B cell (primary cell): ENCODE results near the gene RCC1. TPM values are rescaled to one million over a fixed set of nuclear protein-coding genes. Genes with fewer than 3 reads are reported as not detected.

Source experiments
- ATAC-seq: fragments of 200-7000 bp; cut with Tn5 transposase; one replicate; pipeline ENCODE4 v1.10.0; 2021; ENCODE audit warnings: low read depth, mild to moderate bottlenecking, moderate number of reproducible peaks, moderate library complexity
- CTCF ChIA-PET: fragments of 350-600 bp; sonication (Branson Sonifier 250); formaldehyde crosslinking; loops from one replicate; lab custom pipeline; 2021; ENCODE audit warnings: antibody characterized with exemption, inconsistent platforms; lab: Charles Lee
- POLR2A ChIA-PET: fragments of 350-600 bp; sonication (Branson Sonifier 250); formaldehyde crosslinking; loops from one replicate; lab custom pipeline; 2021; ENCODE audit warnings: antibody characterized with exemption; lab: Charles Lee
- DNase-seq: peaks from one replicate; pipeline ENCODE4 v3.0.0; 2013
- H2AFZ ChIP-seq: 2 replicates; pipeline ENCODE4 v1.6.1; 2012; ENCODE audit warnings: mild to moderate bottlenecking, low read depth, low read length; ENCODE audit not compliant: insufficient read depth, poor library complexity, severe bottlenecking
- H3K27ac ChIP-seq, 2 donors: 1 replicate in 1 of 2; 2 replicates in 1 of 2; pipeline ENCODE4 v1.5.1; 2012 to 2013; ENCODE audit warnings: low read length in 2 of 2, mild to moderate bottlenecking in 2 of 2, moderate library complexity in 1 of 2
- H3K27me3 ChIP-seq, 4 experiments: fragments of 200-600 bp in 1 of 4; sonication (generic) in 1 of 4; replicated peaks in 1 of 4; 1 replicate in 2 of 4; 2 replicates in 2 of 4; pipeline versions ENCODE4 v1.6.1 to v1.7.0; 2013 to 2016; ENCODE audit warnings: low read length in 3 of 4, mild to moderate bottlenecking in 2 of 4, mixed read lengths in 1 of 4, moderate library complexity in 1 of 4; ENCODE audit not compliant: insufficient read depth in 4 of 4, control insufficient read depth in 3 of 4; ENCODE audit errors: control extremely low read depth in 1 of 4
- H3K36me3 ChIP-seq, 2 experiments: replicated peaks in 1 of 2; 1 replicate in 1 of 2; 2 replicates in 1 of 2; pipeline versions ENCODE4 v1.6.1 to v1.7.1; 2013; ENCODE audit warnings: low read length in 1 of 2; ENCODE audit not compliant: insufficient read depth in 2 of 2, control insufficient read depth in 1 of 2; ENCODE audit errors: control extremely low read depth in 1 of 2, extremely low read depth in 1 of 2
- H3K4me1 ChIP-seq, 2 donors: fragments of 200-600 bp in 1 of 2; sonication (generic) in 1 of 2; 1 replicate in 1 of 2; 2 replicates in 1 of 2; pipeline versions ENCODE4 v1.5.1 to v1.6.1; 2013 to 2017; ENCODE audit warnings: low read length in 2 of 2; ENCODE audit not compliant: control insufficient read depth in 2 of 2, insufficient read depth in 2 of 2
- H3K4me2 ChIP-seq: replicated peaks from 2 replicates; pipeline ENCODE3; 2012; ENCODE audit warnings: mild to moderate bottlenecking, low read depth, low read length; ENCODE audit not compliant: poor library complexity, severe bottlenecking
- H3K4me3 ChIP-seq, 5 experiments: fragments of 200-600 bp in 1 of 5; sonication (generic) in 1 of 5; 1 replicate in 3 of 5; 2 replicates in 2 of 5; pipeline versions ENCODE4 v1.5.1 to v1.7.0; 2011 to 2016; ENCODE audit warnings: low read length in 4 of 5, mild to moderate bottlenecking in 4 of 5, low read depth in 2 of 5, control low read depth in 1 of 5, moderate library complexity in 1 of 5; ENCODE audit not compliant: insufficient read depth in 1 of 5; ENCODE audit errors: control extremely low read depth in 1 of 5, extremely low read depth in 1 of 5
- H3K79me2 ChIP-seq: fragments of 200-600 bp; sonication (generic); one replicate; pipeline ENCODE4 v1.6.0; 2016; ENCODE audit warnings: low read length; ENCODE audit not compliant: control insufficient read depth, insufficient read depth
- H3K9ac ChIP-seq: fragments of 200-600 bp; sonication (generic); 2 replicates; pipeline ENCODE4 v1.6.1; 2017; ENCODE audit warnings: mild to moderate bottlenecking, low read length, moderate library complexity
- H3K9me3 ChIP-seq, 3 donors: one replicate each; pipeline versions ENCODE4 v1.6.1 to v1.7.1; 2013; ENCODE audit warnings: low read length in 2 of 3; ENCODE audit not compliant: control insufficient read depth in 2 of 3, insufficient read depth in 1 of 3; ENCODE audit errors: control extremely low read depth in 1 of 3
- H4K20me1 ChIP-seq: 2 replicates; pipeline ENCODE4 v1.6.0; 2012; ENCODE audit warnings: mild to moderate bottlenecking, low read length; ENCODE audit not compliant: insufficient read depth, control insufficient read depth, poor library complexity, severe bottlenecking
- H3K27ac Mint-ChIP-seq: one replicate; pipeline ENCODE4 v1.8.0; 2021; ENCODE audit warnings: mixed read lengths
- H3K27me3 Mint-ChIP-seq: one replicate; pipeline ENCODE4 v1.8.0; 2021; ENCODE audit warnings: mixed read lengths
- H3K4me1 Mint-ChIP-seq: one replicate; pipeline ENCODE4 v1.8.0; 2021; ENCODE audit warnings: mixed read lengths
- H3K4me3 Mint-ChIP-seq: one replicate; pipeline ENCODE4 v1.8.0; 2021; ENCODE audit warnings: mixed read lengths
- H3K9me3 Mint-ChIP-seq: one replicate; pipeline ENCODE4 v1.8.0; 2022; ENCODE audit warnings: mixed read lengths; ENCODE audit not compliant: insufficient read depth
- EZH2 ChIP-seq: IDR thresholded peaks from 2 replicates; pipeline ENCODE4 v1.6.1; 2012; ENCODE audit warnings: borderline replicate concordance, low read depth, mild to moderate bottlenecking, moderate library complexity, low read length; ENCODE audit not compliant: insufficient read depth, poor library complexity, severe bottlenecking
- WGBS: methylation state at CpG from one replicate; pipeline ENCODE4 v1.1.5; 2013; ENCODE audit warnings: missing lambda C conversion rate; ENCODE audit not compliant: insufficient coverage; 5-methylcytosine and 5-hydroxymethylcytosine counted together
- intact Hi-C: fragments of 100-400 bp; cut with micrococcal nuclease; formaldehyde crosslinking; loops from one replicate; pipeline ENCODE4 v1.10.0; 2022
- polyA plus RNA-seq: library from polyadenylated mRNA; depleted of rRNA; stranded (reverse); fragments of >200 nt; gene quantifications from 2 replicates; pipeline ENCODE4 v1.2.3, GENCODE V29; 2012
- total RNA-seq, 2 donors: library from RNA; stranded (reverse); fragments of 120-200 nt in 1 of 2; gene quantifications; 1 replicate in 1 of 2; 2 replicates in 1 of 2; pipeline versions ENCODE4 v1.2.3 to v1.2.4, GENCODE V29; 2013 to 2022
- TF ChIP-seq, protein P1 (sequence below): fragments of 200-600 bp; IDR thresholded peaks from one replicate; pipeline ENCODE4 v1.8.0; 2022; ENCODE audit warnings: antibody characterized with exemption, mild to moderate bottlenecking

Gene RCC1
- total and polyA plus RNA-seq, 2 donors (not counting 1 experiment from before 2014, with no cell fraction given): 9.7 to 17.5 TPM

DNA sequence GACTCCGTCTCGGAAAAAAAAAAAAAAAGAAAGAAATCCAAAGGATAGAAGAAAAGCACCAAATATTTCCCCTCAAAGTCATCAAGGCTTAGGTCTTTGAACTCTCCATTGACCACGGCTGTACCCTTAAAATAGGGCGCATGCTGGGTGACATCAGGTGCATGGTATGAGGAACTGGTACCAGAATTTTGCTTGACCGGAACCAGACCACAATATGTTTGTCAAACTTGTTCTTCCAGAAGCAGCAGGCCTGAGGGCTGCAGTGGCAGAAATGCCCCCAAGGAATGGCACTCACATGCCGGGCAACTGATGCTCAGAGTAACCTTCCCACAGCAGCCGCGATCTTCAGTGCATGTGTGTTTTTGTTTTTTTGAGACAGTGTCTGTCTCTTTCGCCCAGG lies 21.0 kb downstream of the RCC1 start:
- H3K4me2 ChIP-seq: no peak overlapping the region
- peaks cover 27% of the 10 kb centered on the region for H3K79me2 ChIP-seq
- no peaks in the 10 kb centered on the region for H4K20me1 ChIP-seq
- H3K9me3 ChIP-seq: no peaks in the 10 kb centered on the region
- POLR2A ChIA-PET: no interaction called here
- TF ChIP-seq EZH2: no peak
- TF ChIP-seq, protein P1, sequence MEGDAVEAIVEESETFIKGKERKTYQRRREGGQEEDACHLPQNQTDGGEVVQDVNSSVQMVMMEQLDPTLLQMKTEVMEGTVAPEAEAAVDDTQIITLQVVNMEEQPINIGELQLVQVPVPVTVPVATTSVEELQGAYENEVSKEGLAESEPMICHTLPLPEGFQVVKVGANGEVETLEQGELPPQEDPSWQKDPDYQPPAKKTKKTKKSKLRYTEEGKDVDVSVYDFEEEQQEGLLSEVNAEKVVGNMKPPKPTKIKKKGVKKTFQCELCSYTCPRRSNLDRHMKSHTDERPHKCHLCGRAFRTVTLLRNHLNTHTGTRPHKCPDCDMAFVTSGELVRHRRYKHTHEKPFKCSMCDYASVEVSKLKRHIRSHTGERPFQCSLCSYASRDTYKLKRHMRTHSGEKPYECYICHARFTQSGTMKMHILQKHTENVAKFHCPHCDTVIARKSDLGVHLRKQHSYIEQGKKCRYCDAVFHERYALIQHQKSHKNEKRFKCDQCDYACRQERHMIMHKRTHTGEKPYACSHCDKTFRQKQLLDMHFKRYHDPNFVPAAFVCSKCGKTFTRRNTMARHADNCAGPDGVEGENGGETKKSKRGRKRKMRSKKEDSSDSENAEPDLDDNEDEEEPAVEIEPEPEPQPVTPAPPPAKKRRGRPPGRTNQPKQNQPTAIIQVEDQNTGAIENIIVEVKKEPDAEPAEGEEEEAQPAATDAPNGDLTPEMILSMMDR: no peak
- no peaks in the 10 kb centered on the region for H3K4me1 ChIP-seq
- H3K27me3 ChIP-seq: no peaks in the 10 kb centered on the region
- H3K4me3 ChIP-seq: no peak overlapping the region
- intact Hi-C loops: no loop called here
- Mint-ChIP-seq H3K4me3 (no peak overlapping the region), H3K27ac (no peak overlapping the region), H3K9me3 (no peaks in the 10 kb centered on the region), H3K4me1 (peaks cover 4% of the 10 kb centered on the region), H3K27me3 (no peaks in the 10 kb centered on the region)
- ATAC-seq: no peak
- H3K27ac ChIP-seq: no peak overlapping the region
- H3K36me3 ChIP-seq: peaks cover 0 to 9% of the 10 kb centered on the region in 2 experiments
- no peak overlapping the region for H2AFZ ChIP-seq
- H3K9ac ChIP-seq: no peak overlapping the region
- WGBS: 89% methylated on average over 1 of the region's 9 CpGs
- no peak for DNase-seq
- CTCF ChIA-PET: no interaction called here

DNA sequence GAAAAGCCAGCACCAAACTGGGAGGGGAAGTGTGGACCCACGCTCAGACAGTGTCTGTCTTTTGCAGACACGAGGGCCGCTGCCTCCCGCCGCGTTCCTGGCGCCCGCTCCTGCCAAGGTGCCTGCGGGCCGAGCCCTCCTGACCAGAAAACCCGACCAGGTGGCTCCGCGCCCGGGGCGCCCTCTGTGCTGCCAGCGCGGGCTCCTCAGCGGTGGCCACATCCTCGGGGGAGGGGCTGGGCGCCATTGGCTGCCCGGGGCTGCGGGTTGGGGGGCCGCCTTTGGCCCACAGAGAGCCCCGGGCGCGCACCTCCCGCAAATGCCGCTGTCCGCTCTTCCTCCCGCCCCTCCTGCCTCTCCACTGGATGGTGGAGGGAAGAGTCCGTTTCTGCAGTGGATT lies 24.6 kb downstream of the RCC1 start:
- Mint-ChIP-seq H3K9me3 (no peaks in the 10 kb centered on the region), H3K27me3 (no peaks in the 10 kb centered on the region), H3K4me3 (no peak overlapping the region), H3K27ac (no peak overlapping the region), H3K4me1 (no peaks in the 10 kb centered on the region)
- H2AFZ ChIP-seq: no peak overlapping the region
- no peak overlapping the region for H3K27ac ChIP-seq
- H4K20me1 ChIP-seq: no peaks in the 10 kb centered on the region
- DNase-seq (no peak), ATAC-seq (no peak)
- H3K27me3 ChIP-seq: no peaks in the 10 kb centered on the region
- peaks cover 5% of the 10 kb centered on the region for H3K79me2 ChIP-seq
- no peak overlapping the region for H3K9ac ChIP-seq
- ChIA-PET CTCF (no interaction called here), POLR2A (no interaction called here)
- intact Hi-C loops: no loop called here
- H3K4me2 ChIP-seq: no peak overlapping the region
- no peak overlapping the region for H3K4me3 ChIP-seq
- TF ChIP-seq, protein P1: no peak
- TF ChIP-seq EZH2: no peak
- H3K9me3 ChIP-seq: no peaks in the 10 kb centered on the region
- H3K36me3 ChIP-seq: peaks cover 6 to 22% of the 10 kb centered on the region in 2 experiments
- H3K4me1 ChIP-seq: no peaks in the 10 kb centered on the region
- WGBS: 96% methylated on average over 20 of the region's 31 CpGs
